HG02623 (cell line): Measurements from ENCODE around the gene COL13A1.

Experiments used
- ATAC-seq: cut with Tn5 transposase; IDR thresholded peaks from one replicate; pipeline ENCODE4 v1.9.1; 2021; ENCODE audit warnings: moderate library complexity; ENCODE audit not compliant: unreplicated experiment

The COL13A1 gene

DNA sequence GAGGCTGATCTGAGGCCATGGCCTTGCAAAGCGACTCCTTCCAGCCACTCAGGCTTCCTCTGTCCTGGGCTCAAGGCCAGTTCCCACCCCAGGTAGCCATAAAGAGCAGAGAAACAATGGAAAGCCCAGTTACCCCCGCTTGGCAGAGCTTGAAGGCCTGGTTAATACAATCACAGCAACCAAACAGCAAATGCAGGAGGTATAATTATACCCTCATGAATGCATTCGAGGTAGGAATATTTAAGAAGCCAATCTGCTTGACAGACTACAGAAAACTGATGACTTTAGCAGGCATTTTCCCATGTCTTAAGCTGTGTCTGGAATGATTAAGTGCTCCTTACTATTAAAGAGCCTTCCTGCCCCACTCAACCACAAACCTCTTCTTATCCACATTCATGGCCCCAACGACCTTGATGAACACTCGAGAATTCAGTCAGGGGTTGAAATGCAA is 136.9 kb downstream of the COL13A1 start:
- ATAC-seq = no peak

DNA sequence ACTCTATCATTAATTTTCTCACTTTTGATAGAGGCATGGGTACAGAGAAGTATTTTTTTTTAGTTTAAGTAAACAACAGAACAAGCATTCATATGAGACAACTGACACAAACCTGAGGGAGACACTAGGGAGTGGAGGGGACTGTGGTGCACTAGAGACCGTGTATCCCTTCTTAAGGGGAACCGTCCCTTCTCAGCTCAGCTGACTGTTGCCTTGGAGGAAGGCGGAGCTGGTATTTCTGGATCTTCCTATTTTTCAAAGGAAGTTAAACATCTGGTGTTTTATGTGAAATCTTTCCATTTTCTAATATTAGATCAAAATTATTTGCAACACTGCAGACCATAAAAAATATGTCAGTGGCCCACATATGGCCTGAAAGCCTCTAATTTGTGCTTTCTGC is 137.4 kb downstream of the COL13A1 start:
- ATAC-seq = no peak

DNA sequence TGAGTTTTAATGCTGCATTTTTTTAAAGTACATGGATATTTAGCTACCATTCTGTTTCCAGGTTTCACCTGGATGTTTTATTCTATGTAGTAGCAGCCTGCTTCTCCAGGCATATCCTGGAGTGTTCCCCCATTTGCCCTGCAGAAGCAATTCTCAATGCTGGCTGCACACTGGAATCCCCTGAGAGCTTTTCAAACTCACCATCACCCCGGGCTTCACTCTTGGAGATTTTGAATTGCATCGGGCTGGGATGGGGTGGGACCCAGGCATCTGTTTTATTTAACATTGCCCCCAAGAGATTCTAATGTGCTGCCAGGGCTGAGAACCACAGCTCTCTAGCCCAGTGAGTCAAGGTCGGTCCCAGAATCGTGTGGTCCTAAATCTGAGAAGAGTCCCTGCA is 137.8 kb downstream of the COL13A1 start:
- no peak for ATAC-seq

DNA sequence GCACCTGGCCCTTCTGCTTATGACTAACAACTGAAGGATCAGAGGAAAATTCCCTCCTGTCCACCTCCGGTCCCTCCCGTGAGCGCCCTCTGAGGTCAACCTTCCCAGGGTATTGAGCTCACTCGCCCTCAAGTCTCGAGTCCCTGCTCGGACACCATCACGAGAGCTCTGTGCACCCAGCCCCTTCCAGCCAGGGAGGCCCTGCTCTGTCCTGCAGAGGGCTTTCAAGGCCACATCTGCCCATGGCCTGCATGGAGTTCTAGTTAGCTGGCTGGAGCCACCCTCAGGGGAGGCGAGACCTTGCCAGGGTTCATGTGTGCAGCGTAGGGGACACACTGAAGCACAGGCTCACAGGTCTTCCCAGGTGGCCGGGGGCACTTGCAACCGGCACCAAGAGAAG is 140.0 kb downstream of the COL13A1 start:
- no peak for ATAC-seq

DNA sequence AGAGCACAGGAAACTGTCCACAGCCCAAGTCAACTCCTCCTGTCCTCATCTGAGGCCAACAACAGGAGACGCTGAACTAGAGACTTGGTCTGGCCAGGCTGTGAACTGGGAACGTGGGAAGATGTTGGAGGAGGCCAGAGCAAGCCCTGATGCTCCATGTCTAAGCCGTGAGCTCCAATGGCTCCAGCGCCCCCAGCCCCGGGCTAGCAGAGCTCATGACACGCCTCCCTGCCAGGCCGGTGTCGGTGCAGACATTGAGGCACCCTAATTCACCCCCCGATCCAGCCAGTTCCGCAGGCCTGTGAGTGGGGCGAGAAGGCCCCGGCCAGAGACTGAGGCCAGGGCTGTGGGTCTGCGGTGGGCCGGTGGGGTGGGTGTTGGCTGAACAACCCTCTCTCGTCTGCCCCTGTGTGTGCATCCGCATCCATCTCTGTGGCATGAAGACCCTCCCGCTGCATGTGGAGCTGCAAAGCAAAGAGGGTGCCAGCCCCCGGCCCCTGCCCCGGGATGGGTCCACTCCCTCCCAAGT is 141.7 kb downstream of the COL13A1 start:
- ATAC-seq = no peak

DNA sequence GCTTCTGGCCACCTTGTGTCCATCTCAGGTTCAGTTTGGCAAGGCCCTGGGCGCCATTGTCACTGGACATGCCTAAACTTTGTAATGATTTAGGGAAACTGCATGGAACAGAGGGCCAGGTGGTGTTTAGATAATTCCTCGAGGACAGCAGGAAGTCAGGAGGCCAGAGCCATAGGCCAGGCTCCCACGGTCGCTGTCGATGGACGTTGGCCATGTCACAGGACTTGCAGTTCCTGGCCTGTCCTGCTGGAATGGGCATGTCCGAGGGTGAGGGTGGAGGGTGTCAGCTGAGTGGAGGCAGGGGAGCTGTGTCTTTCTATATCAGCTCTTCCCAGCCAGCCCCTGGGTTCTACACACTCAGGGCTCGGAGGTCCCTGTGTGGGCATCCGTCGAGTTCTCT is 143.1 kb downstream of the COL13A1 start:
- no peak for ATAC-seq

DNA sequence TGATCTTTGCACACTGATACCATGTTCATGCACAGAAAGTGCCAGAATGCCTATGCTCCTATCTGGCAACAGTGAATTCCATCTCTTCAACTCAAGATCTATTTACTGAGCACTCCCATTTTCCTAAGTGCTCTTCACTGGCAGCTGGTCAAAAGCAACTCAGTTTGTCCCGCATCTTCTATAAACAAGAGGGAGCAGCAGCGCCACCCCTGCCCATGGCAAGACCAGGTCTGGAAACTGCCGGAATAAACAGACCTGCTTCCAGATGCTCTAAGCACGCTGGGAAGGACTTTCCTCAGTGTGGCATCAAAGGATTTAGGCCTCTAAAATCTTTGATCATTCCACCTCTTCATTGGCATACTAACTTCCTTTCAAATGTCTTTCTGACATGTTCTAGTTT is 146.6 kb downstream of the COL13A1 start:
- ATAC-seq = no peak

DNA sequence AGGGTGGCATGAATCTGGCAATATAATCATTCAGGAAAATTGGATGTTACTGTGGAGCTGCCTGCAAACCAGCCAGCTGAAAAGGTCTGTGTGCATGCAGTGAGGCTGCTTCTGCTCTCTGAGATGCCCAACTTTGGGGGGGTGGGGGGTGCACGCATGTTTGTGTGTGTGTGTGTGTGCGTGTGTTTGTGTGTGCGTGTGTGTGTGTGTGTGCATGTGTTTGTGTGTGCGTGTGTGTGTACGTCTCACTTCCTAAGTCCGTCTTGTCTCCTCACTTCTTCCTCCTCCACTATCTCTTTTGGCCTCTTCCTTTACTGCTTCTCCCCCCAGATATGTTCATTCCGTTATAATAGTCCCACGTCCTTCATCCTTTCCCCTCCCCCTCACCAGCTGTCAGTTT is 148.1 kb downstream of the COL13A1 start:
- ATAC-seq = no peak

DNA sequence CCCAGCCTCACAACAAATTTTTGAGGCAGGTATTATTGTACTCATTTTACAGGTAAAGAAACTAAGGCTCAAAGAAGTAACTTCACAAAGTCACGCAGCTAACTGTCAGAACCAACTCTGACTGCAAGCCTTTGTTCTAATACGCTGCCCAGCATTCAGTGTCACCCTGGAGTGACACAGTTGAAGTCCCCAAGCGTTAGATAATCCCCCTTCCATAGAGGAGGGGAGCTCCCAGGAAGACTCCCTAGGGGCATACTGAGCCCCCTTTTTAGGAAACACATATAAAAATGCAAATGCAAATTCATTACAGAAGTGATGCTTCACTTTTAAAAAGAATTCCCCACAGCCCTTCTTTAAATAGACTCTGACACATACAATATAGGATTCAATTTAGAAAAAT is 150.0 kb downstream of the COL13A1 start:
- ATAC-seq = no peak

DNA sequence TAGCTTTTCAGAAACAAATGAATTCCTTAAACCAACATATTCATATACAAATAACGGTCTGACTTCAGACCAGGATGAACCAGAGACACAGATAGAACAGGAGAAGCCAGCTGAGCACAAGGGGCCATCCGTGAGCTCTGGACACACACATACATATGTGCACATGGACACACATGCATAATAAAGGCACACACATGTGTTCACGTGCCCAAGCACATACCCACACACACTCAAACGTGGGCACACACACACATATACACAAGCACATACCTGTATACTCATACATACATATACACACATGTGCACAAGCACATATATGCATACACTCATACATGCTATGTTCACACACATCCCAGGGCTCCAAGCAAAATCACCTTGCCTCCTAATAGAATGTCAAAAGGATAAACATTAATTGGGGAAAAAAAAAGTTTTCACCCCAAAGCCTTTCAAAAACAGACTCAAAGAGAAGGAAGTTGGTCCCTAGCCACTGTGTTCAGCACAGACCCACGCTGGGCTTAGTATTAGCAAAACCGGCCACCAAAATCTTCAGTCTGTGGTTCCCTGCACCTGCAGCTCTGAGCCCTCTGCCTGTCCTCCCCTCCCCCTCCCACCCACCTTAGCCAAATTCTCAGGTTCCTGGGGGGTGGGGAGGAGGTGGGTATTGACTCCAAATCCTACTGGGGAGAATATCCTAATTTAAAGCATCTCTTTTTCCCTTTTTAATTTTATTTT is 150.5 kb downstream of the COL13A1 start:
- no peak for ATAC-seq

DNA sequence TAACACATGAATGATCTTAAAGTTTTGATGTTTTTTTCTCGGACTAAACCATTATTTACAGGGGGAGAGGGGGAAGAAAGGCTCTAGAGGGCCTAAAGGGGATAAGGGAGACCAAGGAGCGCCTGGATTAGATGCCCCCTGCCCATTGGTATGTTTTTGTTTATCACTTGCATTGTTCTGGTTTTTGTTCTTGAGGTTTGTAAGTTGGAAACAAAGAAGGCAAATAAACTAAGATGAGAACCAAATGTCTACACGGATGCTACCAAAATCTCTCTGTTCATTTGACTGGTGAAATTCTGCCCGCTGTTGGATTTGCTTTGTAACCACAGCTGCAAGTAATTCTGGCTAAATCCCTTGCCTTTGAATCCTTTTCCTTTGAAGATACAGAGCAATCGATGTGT is 151.1 kb downstream of the COL13A1 start:
- ATAC-seq = no peak

DNA sequence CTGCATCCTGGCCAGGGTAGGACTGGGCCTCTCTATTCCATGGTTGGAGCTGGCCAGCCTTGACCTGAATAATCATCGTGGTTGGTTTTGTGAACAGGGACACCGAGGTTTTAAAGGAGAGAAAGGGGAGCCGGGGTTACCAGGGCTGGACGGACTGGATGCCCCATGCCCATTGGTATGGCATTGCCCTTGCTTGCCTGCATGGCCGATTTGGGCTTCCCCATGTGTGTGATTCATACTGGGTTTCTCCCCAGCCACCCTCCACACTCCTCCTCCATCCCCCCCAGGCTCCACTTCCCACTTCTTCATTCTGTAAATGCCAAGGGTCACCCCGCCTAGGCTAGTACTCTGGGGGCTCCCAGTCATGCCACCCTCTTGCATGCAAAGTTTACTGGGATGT is 152.1 kb downstream of the COL13A1 start:
- no peak for ATAC-seq

DNA sequence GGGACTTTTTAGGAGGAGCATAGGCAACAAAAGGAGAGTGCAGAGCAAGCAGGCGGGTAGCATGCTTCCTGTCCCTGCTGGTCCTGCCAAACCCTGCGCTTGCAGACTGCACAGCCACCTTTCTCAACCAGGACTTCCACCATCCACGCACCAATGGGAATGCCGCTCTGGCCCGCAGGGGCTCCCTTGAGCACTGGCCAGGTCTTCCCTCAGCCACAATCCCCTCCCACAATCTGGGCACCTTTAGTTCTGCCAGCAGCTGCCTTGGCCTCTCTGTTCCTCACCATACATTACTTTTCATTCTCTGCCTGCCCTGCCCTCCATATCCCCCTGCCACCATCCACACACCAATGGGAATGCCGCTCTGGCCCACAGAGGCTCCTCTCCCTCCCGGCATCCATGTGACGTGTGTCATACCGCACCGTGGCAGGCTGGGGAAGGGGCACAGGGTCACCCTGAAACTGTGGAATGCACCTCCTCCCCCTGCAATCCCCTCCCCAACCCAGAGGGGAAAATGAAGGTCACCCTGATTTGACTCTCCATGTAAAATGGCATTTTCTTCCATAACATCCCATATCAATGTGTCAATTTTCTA is 153.6 kb downstream of the COL13A1 start:
- ATAC-seq = no peak

DNA sequence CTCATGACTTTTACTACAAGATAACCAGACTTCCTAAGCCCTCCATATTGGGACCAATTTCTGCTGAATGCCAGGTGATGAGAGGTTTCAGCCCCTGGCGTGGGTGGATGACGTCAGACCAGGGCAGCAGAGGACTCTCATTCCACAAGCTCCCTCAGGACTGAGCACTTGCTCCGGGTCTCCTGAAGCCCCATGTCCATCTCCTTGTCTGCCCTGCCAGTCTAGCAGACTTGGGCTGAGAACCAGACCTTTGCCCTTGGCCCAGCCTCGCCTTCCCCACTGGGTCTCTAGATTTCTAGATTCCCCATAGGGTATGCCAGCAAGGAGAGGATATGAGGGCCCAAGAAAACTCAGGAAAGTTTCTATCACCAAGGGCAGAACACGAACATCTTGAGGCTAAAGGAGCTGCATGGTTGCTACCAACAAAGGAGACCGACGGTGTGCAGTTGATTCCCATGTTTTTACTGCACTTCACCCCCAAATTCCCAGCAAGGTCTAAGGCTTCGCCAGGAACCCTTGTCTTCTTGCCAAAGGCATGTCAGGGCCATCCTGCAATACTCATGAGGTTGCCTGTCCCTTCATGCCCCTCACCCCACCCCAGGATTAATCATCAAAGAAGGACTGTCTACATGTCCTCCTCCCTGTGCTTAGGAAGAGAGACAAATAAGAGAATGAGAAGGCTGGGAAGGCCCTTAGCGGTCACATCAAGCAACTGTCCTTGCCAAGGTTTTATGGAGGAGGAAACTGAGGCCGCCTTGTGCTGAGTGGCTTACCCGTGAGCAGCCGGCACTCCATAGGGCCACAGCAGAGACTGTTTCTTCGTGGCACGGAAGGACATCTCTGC is 154.4 kb downstream of the COL13A1 start:
- no peak for ATAC-seq

DNA sequence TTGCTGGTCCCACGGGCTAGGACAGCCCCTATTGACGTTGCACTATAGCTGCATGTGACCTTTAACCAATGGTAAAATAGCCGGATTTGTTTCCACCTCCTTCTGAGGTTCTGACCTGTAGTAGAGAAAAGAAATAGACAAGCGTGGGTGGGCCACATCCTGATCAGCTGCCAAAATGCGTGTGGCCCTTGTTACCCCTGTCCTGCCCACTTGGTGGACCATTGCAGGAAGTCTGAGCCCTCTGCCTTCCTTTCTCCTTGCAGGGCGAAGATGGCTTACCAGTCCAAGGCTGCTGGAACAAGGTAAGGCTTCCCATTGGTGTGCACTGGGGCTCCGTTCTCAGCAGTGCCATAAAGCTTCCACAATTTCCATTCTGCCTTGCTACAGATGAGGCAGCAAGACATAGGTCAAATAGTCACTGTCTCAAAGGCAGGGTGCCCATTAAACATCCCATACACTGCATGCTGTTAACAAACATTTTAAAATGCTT is 155.1 kb downstream of the COL13A1 start:
- ATAC-seq = no peak

DNA sequence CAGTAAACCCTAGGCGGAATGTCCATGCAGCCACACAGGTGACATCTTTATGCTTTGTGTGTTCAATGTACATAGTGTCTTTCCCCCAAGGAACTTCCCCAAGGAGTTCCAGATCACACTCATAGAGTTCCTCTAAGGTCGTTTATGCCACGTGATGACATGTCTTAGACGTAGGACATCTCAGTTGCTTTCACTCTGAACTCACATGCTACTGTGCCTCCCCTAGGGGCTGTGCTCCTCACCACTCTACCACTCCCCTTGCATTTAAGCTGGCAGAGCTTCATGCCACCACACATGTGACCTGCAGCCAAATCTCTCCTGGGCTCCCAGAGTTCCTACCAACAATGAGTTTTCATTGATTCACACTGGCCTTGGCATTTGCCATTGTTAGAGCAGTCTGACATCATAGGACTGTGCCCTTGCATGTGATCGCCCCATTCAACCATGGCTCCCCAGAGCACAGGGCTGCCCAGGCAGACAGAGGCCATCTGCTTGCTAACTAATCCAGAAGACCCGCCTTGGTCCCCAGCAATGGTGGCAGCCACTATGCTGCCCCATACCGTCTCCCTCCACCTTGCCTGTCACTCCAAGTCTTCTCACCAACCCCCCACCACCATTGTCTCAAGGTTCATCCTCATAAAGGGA is 155.7 kb downstream of the COL13A1 start:
- no peak for ATAC-seq

DNA sequence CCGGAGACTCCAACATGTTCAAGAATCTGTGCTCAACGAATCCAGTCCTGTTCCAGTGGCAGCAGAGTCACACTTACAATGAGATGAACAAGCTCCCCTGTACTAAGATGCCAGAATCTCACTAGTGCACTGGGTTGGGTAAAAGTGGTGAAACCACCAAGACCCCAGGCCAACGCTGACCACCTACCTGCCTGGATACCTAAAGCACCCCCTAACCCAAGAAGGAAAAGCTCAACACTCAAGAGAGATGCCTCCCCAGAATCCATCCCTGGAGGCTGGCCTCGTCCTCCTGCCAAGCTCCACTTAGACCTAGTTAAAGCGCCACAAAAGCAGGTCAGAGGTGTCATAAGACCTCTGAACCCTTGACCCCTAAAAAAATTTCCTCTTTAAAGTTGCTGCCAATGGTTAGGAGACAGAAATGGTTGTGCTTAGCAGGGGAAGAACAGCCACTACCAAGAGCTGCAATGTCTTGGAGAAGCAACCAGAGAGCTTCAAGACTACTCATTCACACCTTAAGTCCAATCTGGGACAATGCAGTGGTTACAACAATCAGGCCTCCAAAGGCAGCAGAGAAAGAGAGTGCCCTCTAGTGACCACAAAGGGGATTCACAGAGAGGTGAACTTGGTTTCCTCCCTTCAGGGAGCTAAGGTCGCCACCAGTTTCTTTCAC is 156.3 kb downstream of the COL13A1 start:
- no peak for ATAC-seq

DNA sequence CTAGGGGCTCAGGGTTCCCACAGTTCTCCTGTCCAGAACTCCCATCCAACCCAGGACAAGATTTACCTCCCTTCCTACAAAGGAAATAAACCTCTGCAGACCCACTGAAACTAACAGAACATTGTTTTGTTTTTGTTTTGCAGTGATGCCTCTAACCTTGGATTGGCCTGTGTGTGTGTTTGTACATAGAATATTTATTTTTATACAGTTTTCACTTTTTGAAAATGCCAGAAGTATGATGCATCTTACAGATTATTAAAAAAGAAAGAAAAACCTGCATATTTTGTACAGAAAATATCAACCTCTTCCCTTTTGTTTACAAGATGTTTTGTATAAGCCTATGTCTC is 156.8 kb downstream of the COL13A1 start:
- ATAC-seq = no peak

DNA sequence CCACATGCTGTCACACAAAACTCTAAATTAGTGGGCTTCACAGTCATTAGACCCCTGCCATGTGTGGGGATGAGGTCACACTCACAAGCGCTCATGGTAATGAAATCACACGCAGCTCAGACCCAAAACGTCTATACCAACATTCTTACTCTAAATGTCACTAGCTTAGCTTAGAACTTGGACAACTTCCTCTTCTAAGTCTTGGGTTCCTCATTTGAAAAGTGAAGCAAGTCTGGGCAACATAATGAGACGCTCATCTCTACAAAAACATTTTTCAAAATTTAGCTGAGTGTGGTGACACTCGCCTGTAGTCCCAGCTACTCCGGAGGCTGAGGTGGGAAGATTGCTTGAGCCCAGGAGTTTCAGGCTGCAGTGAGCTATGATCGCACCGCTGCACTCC is 158.2 kb downstream of the COL13A1 start:
- ATAC-seq = no peak

DNA sequence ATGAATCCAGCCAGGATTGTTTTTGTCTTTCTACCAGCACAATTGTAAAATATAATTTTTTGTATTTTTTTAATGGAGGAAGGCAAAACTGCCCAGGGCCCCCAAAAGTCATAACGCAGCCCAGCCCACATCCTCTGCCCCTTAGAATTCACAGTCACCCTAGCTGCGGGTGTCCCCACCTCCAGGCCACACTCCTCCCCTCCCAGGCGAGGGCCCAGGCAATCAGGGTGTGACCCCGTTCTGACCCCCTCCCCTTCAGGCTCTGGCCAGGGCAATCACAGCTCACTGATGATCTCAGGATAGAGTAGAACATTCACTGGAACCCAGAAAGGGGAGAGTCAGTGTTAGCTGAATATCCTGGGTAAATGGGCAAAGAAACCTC is 158.9 kb downstream of the COL13A1 start:
- no peak for ATAC-seq
